Measurements from ENCODE around the gene AKT2. TPM values are rescaled to one million over a fixed set of nuclear protein-coding genes. Genes with fewer than 3 reads are reported as not detected.
A peak's percentile ranks its signal among the peaks of the same experiment; 100 is the strongest.

The AKT2 gene
- total RNA-seq, 4 donors from 2014 or later: 64.2 to 88.9 (median 72.8) TPM

DNA sequence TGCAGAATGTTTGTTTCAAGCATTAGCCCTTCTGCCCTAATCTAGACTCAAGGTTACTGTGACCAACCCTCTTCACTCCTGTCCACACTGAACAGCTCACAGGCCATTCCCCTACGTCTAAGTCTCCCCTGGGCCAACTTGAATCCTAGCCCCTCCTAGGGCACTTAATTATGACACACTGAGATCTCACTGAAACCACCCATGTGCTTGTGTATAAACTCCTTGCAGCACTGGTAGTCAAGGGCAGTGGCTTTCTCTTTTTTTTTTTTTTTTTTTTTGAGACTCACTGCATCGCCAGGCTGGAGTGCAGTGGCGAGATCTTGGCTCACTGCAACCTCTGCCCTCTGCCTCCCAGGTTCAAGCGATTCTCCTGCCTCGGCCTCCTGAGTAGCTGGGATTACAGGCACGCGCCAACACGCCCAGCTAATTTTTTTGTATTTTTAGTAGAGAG, 1.9 kb upstream of the AKT2 start:
- Histone ChIP-seq H3K36me3 (peaks cover 0 to 5% of the 10 kb centered on the region in 2 donors), H3K4me1 (peaks cover 0 to 37% (median 24%) of the 10 kb centered on the region in 3 donors), H3K27ac (peak overlapping the region in 3 of 4 donors; percentile 48 to 97 (median 90)), H3K4me3 (no peak overlapping the region), H3K27me3 (no peaks in the 10 kb centered on the region), H3K9me3 (no peaks in the 10 kb centered on the region)
- no peak for ATAC-seq
- WGBS, 2 donors (ENCODE audit: low coverage in 1 of 2): 58 to 63% methylated on average over 2 to 3 of the region's 8 CpGs
- TF ChIP-seq POLR2A (IDR thresholded peaks at IDR 0.05) (no peak), POLR2AphosphoS5 (IDR thresholded peaks at IDR 0.05) (no peak), EP300 (IDR thresholded peaks at IDR 0.05) (no peak)
- TF ChIP-seq, protein P1, sequence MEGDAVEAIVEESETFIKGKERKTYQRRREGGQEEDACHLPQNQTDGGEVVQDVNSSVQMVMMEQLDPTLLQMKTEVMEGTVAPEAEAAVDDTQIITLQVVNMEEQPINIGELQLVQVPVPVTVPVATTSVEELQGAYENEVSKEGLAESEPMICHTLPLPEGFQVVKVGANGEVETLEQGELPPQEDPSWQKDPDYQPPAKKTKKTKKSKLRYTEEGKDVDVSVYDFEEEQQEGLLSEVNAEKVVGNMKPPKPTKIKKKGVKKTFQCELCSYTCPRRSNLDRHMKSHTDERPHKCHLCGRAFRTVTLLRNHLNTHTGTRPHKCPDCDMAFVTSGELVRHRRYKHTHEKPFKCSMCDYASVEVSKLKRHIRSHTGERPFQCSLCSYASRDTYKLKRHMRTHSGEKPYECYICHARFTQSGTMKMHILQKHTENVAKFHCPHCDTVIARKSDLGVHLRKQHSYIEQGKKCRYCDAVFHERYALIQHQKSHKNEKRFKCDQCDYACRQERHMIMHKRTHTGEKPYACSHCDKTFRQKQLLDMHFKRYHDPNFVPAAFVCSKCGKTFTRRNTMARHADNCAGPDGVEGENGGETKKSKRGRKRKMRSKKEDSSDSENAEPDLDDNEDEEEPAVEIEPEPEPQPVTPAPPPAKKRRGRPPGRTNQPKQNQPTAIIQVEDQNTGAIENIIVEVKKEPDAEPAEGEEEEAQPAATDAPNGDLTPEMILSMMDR (IDR thresholded peaks at IDR 0.05): no peak

DNA sequence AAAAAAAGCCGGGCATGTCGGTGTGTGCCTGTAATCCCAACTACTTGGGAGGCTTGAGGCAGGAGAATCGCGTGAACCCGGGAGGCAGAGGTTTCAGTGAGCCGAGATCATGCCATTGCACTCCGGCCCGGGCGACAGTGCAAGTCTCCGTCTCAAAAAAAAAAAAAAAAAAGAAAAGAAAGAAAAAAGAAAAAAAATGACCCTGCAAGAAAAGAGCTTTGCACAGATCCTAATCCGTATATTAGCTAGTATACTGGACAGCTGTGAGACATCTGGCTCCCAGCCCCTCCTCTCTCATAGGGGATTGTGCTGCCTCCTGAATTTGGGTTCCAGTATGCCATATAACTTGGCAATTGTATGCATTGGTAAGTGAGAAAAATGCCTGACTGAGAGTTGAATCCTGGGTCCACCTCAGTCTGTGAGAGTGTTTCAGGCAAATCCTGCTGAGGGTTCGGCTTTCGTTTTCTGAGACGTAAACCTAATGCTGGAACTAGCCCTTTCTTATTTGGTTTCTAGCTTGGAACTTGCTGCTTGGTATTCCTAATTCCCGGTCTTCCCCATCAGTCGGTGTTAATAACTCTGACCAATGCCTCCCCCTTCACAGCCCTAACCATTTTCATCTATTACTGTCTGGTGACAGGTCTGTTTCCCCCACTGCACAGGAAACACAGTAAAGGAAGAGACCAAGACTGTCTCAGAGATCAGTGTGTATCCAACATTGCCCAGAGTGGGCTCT, 1.3 kb upstream of the AKT2 start:
- no peak for TF ChIP-seq EP300 (IDR thresholded peaks at IDR 0.05)
- TF ChIP-seq, protein P1 (IDR thresholded peaks at IDR 0.05): no peak
- no peak for TF ChIP-seq POLR2AphosphoS5 (IDR thresholded peaks at IDR 0.05)
- no peak for TF ChIP-seq POLR2A (IDR thresholded peaks at IDR 0.05)
- Histone ChIP-seq H3K36me3 (peaks cover 0 to 8% of the 10 kb centered on the region in 2 donors), H3K27ac (peak overlapping the region in 3 of 4 donors; percentile 48 to 97 (median 90)), H3K9me3 (no peaks in the 10 kb centered on the region), H3K4me3 (peak overlapping the region in 1 of 2 donors; percentile 85), H3K4me1 (peaks cover 0 to 43% (median 30%) of the 10 kb centered on the region in 3 donors), H3K27me3 (no peaks in the 10 kb centered on the region)
- WGBS, 2 donors (ENCODE audit: low coverage in 1 of 2): 31 to 48% methylated on average over 11 of the region's 16 CpGs
- ATAC-seq: no peak

DNA sequence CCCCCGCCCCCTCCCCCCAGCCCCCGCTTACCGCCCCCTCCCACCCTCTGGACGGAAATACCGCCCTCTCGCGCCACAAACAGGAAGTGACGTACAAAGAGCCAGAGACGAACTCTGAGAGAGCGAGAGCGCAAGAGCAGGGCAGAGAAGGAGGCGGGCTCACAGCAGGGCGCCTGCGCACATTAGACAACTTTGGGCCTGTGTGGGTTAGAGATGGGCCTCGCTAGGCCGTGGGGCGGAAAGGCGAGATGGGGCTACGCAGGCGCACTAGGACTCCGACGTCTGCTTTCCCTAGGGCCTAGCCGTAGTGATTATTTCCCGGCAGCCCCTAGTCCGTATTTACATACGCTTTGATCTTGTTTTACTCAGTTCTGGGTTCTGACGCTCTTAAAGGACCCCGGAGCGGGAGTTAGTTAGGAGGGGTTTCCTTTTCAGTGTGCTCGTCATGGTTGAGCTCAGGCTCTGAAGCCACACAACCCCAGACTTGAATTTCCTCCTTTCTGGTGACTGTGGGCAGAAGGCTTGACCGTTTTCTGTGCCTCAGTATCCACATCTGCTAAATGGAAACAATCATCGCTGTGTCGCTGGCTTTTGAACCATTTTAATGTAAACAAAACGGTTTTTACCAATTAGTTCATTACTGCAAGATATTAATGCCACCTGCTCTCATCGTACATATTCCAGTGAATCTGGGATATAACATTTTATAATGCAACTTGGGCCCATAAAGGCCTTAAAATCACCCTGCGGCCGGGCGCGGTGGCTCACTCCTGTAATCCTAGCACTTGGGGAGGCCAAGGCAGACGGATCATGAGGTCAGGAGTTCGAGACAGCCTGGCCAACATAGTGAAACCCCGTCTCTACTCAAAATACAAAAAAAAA, 449 bp upstream of the AKT2 start:
- peak; percentile 98 for ATAC-seq
- peak; percentile 57 for TF ChIP-seq POLR2AphosphoS5 (IDR thresholded peaks at IDR 0.05)
- TF ChIP-seq, protein P1 (IDR thresholded peaks at IDR 0.05): no peak
- Histone ChIP-seq H3K4me3 (peak overlapping the region; percentile 85 to 87), H3K4me1 (peaks cover 0 to 51% (median 36%) of the 10 kb centered on the region in 3 donors), H3K27me3 (no peaks in the 10 kb centered on the region), H3K9me3 (no peaks in the 10 kb centered on the region), H3K36me3 (peaks cover 0 to 8% of the 10 kb centered on the region in 2 donors), H3K27ac (peak overlapping the region; percentile 70 to 98 (median 94))
- WGBS, 2 donors (ENCODE audit: low coverage in 1 of 2): 11 to 18% methylated on average over 16 to 22 of the region's 42 CpGs

DNA sequence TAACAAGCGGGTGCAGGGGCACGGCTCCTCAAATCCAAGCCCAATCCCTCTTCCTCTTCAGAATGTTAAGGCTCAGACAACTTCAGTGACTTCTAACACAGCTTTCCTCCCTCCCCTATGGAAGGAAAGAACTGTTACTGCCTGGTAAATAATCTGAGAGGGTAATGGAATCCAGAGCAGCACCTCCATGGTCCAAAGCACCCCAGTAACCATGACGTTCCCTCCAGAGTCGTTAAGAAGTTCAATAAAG, 969 bp downstream of the AKT2 start:
- WGBS, 2 donors (ENCODE audit: low coverage in 1 of 2): 16% methylated on average over 4 of the region's 4 CpGs; no CpG with 5 or more reads in 1 of the 2 donors

More for the DNA sequence above, 969 bp downstream of the AKT2 start:
- TF ChIP-seq POLR2A (IDR thresholded peaks at IDR 0.05) (no peak), POLR2AphosphoS5 (IDR thresholded peaks at IDR 0.05) (no peak), EP300 (IDR thresholded peaks at IDR 0.05) (no peak)
- TF ChIP-seq, protein P1 (IDR thresholded peaks at IDR 0.05): no peak
- Histone ChIP-seq H3K4me1 (peaks cover 0 to 65% (median 50%) of the 10 kb centered on the region in 3 donors), H3K9me3 (no peaks in the 10 kb centered on the region), H3K36me3 (peaks cover 0 to 8% of the 10 kb centered on the region in 2 donors), H3K4me3 (peak overlapping the region; percentile 85 to 87), H3K27ac (peak overlapping the region; percentile 70 to 98 (median 94)), H3K27me3 (no peaks in the 10 kb centered on the region)
- ATAC-seq: no peak

Data from gastroesophageal sphincter (tissue), 4 donors.